Stimulated activated CD4-positive, alpha-beta T cell treated with anti-CD3 and anti-CD28 coated beads, Interleukin-1b, Interleukin-23, amount 100 ng/mL, for 48 hours (primary cell): ENCODE measurements around the gene TRABD2A.

Experiments used
- DNase-seq: peaks from one replicate; pipeline ENCODE4 v3.0.0-alpha.2; 2020

The TRABD2A gene

DNA sequence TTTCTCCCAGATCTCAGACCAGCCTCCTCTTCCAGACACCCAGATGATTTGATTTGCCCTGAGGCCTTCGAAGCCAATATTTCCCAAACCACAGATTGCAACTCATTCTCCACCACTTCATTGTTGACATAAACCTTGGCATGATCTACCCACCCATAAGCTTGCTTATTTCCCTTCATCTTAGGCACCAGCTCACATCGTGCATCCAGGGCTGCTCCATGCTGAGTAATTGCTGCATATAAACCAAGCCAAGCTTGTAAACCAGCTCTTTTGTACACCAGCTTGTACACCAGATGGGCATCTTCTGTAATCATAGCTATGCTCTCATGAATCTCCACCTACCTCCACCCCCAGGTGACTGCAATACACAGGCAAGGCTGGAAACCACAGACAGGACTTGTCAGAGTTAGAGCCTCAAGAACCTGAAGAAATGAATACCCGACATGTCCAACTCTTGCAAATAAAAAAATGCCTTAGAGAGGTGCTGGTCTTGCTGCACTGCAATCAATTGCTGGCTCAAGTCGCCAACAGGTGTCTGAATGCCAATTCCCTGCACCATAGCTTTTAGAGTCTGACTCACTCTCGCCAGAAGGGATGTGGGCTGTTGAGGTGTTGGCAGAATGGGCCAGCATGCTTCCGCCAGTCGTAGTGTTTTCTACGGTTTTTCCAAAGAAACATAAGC, 31.5 kb downstream of the TRABD2A start:
- DNase-seq: peak; percentile 38

DNA sequence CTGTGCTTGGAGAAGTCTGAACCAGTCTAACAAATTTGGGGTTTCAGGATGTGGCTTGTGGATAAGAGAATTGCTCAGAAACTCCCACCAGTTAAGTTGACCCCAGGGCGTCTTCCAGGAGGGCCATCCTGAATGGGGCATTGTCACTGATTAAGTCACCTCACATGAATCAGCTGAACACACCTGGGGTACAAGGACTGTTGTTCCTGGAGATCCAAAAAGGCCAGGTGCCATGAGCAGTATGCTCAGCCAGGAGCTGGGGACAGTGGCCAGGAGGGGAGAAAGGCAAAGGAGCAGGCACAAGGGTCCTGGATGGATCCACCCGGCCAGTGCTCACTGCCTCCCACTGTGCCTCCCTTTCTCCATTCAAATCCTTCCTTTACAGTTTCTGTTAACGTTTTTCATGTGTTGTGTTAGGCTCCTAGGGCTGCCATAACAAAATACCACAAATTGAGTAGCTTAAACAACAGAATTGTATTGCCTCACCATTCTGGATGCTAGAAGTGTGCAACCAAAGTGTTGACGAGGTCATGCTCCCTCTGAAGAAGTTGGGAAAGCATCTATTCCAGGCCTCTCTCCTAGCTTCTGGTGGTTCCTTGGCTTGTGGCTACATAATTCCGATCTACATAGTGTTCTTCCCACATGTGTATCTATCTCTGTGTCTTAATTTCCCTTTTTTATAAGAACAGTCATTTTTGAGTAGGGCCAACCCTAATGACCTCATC, 33.4 kb downstream of the TRABD2A start:
- no peak for DNase-seq

DNA sequence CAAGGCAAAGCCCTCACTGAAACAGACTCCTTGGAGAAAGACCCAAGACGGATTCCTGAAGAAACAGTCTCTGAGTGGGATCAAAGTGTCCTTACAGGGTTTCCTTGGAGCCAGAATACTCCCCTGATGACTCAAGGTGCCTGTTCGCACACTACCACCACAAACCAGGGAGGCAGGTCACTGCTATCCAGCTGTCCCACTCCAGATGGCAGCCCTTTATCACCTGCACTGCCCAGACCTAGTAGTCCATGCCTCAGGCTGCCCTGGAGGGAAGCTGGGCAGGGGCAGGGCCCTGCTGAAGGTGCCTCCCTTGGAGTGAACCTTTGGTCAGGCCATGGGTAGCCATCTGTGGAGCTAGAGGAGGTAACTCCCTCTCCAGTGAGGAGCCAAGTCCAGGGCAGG, 34.1 kb downstream of the TRABD2A start:
- no peak for DNase-seq

DNA sequence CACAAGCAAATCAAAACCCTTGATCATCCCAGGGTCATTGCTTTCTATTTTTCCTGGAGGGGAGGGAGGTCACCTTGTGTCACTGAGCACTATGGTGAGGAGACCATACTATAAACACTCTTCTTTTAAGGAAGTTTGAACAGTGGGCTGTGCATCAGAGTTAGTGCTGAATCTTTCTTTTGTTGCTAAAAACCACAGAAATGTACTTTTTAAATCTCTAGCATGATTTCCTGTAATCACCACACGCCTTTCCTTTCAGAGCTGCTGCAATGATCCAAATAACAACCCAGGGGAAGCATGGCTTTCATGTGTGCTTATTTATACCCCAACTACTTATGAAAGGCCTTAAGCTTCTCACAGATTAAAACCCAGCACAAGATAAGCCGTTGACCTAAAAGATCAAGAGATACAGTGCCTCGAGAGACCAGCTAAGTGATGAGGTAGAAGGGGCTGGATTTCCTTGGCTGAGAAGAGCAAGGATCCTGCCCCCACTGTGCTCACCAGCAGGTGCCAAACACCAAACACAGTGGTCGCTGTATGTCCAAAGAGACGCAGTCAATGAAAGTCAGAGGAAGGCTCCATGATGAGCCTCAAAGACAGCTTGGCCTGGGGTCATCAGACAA, 34.7 kb downstream of the TRABD2A start:
- DNase-seq: peak; percentile 29

GRCh38 chr2:84844141-84844540, 36.7 kb downstream of the TRABD2A start:
- peak; percentile 30 for DNase-seq

DNA sequence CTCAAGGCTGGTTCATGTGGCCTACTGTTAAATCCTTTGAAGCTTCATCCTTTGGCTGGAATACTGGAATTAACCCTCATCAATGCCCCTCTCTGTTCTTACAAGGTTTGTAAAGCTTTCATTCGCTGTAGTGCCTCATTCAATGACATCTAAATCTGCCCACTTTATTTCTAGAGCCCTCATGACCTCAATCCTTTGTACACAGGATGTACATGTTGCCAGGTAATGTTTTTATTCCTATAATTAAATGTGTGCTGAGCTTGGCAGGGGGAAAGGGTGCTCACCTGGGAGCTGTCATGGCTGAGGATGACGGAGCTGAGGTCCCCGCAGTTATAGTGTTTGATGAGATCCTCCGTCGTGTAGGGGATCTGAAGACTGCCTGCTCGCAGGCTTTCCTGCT, 39.3 kb downstream of the TRABD2A start:
- DNase-seq: no peak

- DNase-seq: no peak
These were observed 40.6 kb downstream of the TRABD2A start for GRCh38 chr2:84840306-84840705.

- DNase-seq: no peak
These were observed 41.0 kb downstream of the TRABD2A start for GRCh38 chr2:84839851-84840250.

DNA sequence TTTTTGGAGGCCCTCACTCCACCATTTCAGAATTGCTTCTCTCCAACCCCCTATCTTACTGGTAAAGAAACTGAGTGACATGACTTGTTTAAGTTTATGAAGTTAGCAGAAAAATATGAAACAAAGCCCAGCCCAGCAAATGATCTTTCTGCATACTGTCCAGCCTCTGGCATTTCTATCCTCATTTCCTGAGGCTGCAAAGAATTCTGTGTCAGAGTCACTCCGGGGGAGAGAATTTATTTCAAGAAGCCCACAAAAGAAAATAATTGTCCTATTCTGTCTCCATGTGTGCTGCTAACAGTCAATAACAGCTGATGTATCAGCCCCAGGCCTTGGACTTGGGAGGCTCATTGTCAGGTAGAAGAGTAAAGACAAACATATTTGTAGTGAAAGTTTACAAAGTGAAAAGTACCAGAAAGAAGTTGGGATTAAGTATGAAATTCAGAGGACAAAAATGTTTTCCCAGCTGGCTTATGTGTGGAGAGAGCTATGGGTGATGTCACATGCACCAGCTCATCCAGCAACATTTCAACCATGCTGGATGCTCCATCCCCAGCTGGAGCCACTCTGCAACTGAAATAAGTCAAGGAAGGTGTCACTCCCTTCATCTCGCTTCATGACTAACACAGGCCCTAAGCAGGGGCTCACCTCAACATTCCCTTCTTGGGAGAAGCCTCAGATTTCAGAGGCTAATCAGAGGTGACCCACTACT, 42.3 kb downstream of the TRABD2A start:
- DNase-seq: no peak

DNA sequence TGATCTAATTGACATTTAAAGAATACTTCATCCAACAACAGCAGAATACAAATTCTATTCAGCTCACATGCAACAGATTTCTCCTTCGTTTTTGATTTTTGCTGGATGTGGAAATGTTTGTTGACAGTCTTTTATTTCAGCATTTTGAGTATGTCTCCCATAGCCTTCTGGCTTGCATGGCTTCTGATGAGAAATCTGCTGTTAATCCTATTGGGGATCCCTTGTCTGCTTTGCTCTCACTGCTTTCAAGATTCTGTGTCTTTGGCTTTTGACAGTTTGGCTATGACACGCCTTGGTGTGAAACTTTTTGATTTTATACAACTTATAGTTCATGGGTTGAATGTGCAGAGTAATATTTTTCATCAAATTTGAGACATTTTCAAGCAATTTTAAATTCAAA, 44.7 kb downstream of the TRABD2A start:
- DNase-seq: no peak

DNA sequence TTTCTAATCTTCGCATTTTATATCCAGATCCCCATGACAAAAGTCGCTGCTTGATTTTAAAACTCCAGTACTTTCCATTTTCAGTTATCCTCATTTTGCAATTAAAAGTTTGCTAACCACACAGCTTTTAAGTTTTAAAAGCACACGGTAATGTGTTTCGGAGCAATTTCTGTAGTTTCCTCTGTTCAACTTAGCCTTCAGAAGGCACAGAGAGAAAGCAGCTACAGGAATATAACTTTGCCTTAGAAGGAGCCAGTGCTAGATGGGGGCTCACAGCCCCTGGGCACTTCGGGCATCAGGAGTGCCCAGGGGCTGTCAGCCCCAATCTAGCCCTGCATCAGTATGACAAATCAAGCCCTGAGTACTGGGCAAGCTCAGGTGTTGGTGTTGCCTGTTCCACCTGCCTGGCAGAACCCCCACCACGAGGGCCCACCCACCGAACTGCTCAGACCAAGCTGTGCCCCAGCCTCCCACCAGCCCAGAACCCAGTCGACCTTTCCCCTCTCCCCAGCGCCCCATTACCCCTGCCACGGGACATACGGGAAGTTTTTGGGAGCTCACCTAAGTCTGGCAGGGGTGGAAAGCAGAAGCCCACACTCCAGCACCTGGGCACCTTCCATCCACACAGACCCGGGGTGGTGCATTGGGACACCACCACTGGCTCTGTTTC, 47.3 kb downstream of the TRABD2A start:
- DNase-seq: no peak

DNA sequence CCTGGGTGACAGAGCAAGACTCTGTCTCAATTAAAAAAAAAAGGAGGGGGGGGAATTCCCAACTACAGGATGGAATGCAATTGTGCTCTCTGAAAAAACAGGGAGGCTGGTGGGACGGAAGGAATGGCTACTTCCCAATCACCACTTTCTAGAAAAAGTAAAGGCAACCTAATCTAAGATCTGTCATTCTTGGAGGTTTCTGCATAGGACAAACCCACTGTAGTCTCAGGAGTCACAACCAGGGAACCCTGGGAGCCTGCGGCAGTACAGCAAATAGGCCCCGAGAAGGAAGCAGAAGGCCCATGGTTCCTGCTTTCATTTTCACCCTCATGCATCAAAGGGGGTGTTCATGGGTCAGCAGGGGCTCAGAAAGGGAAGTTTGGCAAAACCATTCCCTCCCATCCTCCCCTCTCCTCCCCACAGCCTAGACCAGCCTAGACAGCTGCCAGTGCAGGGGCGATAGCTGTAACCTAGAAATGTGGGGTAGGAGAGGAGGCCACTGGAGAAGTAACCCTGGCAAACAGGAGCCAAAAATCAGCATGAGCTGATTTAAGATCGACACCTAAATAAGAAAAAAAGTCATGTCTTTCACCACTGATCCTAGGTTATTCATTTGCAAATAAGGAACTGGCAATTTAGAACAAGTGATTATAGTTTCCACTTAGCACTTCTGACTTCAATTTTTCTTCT, 48.0 kb downstream of the TRABD2A start:
- peak; percentile 26 for DNase-seq

GRCh38 chr2:84830758-84831500, 50.0 kb downstream of the TRABD2A start:
- DNase-seq: no peak

GRCh38 chr2:84830095-84830494, 50.8 kb downstream of the TRABD2A start:
- DNase-seq: no peak

GRCh38 chr2:84829693-84830092, 51.2 kb downstream of the TRABD2A start:
- DNase-seq: no peak

GRCh38 chr2:84827978-84828575, 52.8 kb downstream of the TRABD2A start:
- no peak for DNase-seq

DNA sequence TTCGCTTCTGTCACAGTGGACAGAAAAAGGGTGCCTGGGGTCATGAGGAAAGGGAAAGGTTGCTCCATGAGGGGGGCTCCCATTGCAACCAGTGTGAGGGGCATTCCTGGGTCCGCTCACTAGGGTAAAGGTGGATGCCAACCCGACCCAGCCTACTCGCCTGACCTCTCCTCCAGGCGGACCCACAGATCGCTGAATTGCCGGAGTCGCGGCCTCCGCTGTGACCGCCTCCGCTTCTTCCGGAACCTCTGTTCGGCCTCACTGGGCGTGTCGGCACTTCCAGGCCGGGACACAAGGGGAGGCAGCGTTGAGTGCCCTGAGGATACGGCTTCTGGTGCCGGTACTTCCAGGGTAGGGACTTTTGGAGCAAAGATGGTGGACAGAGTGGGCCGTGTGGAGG, 57.1 kb downstream of the TRABD2A start:
- DNase-seq: no peak

GRCh38 chr2:84823229-84823628, 57.7 kb downstream of the TRABD2A start:
- DNase-seq: no peak

DNA sequence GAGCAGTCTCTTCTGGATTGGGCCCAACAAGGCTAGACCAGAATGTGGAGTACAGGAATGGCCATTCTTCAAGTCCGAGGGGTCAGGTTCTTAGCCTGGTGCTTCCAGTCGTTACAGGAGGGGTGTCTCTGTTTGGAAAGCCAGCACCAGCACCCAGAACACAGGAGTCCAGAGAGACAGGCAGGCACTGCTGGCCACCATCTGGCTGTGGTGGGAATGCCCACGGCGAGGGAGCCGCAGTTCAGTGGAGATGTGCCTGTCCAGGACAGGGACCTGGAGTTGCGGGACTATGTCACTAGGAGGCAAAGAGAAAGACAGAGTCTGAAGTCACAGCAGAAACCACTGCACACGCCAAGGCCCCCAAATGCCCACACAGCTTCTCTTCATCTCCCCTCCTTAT, 59.1 kb downstream of the TRABD2A start:
- no peak for DNase-seq

DNA sequence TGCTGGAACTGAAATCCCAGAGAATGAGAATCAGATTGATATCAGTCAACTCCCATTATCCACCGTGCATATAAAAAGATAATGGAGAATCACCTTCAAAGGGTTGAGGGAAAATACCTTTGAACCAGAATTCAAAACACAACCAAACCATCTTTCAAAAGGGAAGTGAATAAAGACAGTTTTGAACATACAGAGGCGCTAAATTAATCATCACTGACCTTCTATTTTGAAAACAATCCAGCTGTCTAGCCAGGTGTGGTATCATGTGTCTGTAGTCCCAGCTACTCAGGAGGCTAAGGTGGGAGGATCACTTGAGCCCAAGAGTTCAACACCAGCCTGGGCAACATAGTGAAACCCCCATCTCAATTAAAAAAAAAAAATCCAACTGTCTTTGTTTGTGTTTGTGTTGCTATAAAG, 63.6 kb downstream of the TRABD2A start:
- peak; percentile 23 for DNase-seq

- DNase-seq: no peak
These were observed 64.4 kb downstream of the TRABD2A start for GRCh38 chr2:84816426-84817026.
